Effector memory CD8-positive, alpha-beta T cell (primary cell): ENCODE results near the gene KIAA0825.

Experiments
- ATAC-seq: fragments of 150-1000 bp; cut with Tn5 transposase; replicated peaks from 2 replicates; pipeline ENCODE4 v1.10.0; 2021; ENCODE audit warnings: mild to moderate bottlenecking, moderate library complexity
- DNase-seq, 3 experiments: peaks; one replicate each; pipeline ENCODE4 v3.0.0; 2021
- H3K27ac Mint-ChIP-seq, 2 donors: one replicate each; pipeline ENCODE4 v1.8.0; 2022; ENCODE audit warnings: mild to moderate bottlenecking in 2 of 2, mixed read lengths in 2 of 2, moderate library complexity in 2 of 2
- H3K27me3 Mint-ChIP-seq, 2 donors: one replicate each; pipeline ENCODE4 v1.8.0; 2022; ENCODE audit warnings: mixed read lengths in 2 of 2
- H3K36me3 Mint-ChIP-seq: one replicate; pipeline ENCODE4 v1.8.0; 2022; ENCODE audit warnings: mild to moderate bottlenecking, moderate library complexity, mixed read lengths; ENCODE audit not compliant: insufficient read depth
- H3K4me1 Mint-ChIP-seq, 2 donors: one replicate each; pipeline ENCODE4 v1.8.0; 2022; ENCODE audit warnings: low read depth in 2 of 2, mixed read lengths in 2 of 2
- H3K4me3 Mint-ChIP-seq, 2 donors: one replicate each; pipeline ENCODE4 v1.8.0; 2022; ENCODE audit warnings: mild to moderate bottlenecking in 2 of 2, mixed read lengths in 2 of 2, moderate library complexity in 2 of 2
- H3K9me3 Mint-ChIP-seq, 2 donors: one replicate each; pipeline ENCODE4 v1.8.0; 2022; ENCODE audit warnings: mixed read lengths in 2 of 2

Gene KIAA0825

GRCh38 chr5:94517490-94518488, 100.6 kb downstream of the KIAA0825 start:
- H3K36me3 Mint-ChIP-seq: no peaks in the 10 kb centered on the region
- no peak for DNase-seq
- H3K27me3 Mint-ChIP-seq: no peaks in the 10 kb centered on the region
- no peak overlapping the region for H3K4me3 Mint-ChIP-seq
- H3K9me3 Mint-ChIP-seq: no peaks in the 10 kb centered on the region
- ATAC-seq: no peak
- no peaks in the 10 kb centered on the region for H3K4me1 Mint-ChIP-seq
- no peak overlapping the region for H3K27ac Mint-ChIP-seq

GRCh38 chr5:94516148-94516547, 102.3 kb downstream of the KIAA0825 start:
- Mint-ChIP-seq H3K36me3 (no peaks in the 10 kb centered on the region), H3K27ac (no peak overlapping the region), H3K27me3 (no peaks in the 10 kb centered on the region), H3K4me3 (no peak overlapping the region), H3K9me3 (no peaks in the 10 kb centered on the region), H3K4me1 (no peaks in the 10 kb centered on the region)
- no peak for DNase-seq
- no peak for ATAC-seq

- Mint-ChIP-seq H3K4me3 (no peak overlapping the region), H3K9me3 (no peaks in the 10 kb centered on the region), H3K27ac (no peak overlapping the region), H3K36me3 (no peaks in the 10 kb centered on the region), H3K27me3 (no peaks in the 10 kb centered on the region), H3K4me1 (no peaks in the 10 kb centered on the region)
- no peak for DNase-seq
- no peak for ATAC-seq
Observed at GRCh38 chr5:94508461-94509148, 109.8 kb downstream of the KIAA0825 start.

GRCh38 chr5:94505327-94506068, 112.9 kb downstream of the KIAA0825 start:
- no peak overlapping the region for H3K4me3 Mint-ChIP-seq
- no peaks in the 10 kb centered on the region for H3K36me3 Mint-ChIP-seq
- no peak overlapping the region for H3K27ac Mint-ChIP-seq
- H3K4me1 Mint-ChIP-seq: no peaks in the 10 kb centered on the region
- no peaks in the 10 kb centered on the region for H3K9me3 Mint-ChIP-seq
- ATAC-seq (no peak), DNase-seq (no peak)
- H3K27me3 Mint-ChIP-seq: no peaks in the 10 kb centered on the region

GRCh38 chr5:94503677-94504076, 114.7 kb downstream of the KIAA0825 start:
- Mint-ChIP-seq H3K36me3 (no peaks in the 10 kb centered on the region), H3K27ac (no peak overlapping the region), H3K27me3 (no peaks in the 10 kb centered on the region), H3K4me1 (no peaks in the 10 kb centered on the region), H3K4me3 (no peak overlapping the region), H3K9me3 (no peaks in the 10 kb centered on the region)
- DNase-seq (no peak), ATAC-seq (no peak)

GRCh38 chr5:94501365-94501764, 117.0 kb downstream of the KIAA0825 start:
- H3K36me3 Mint-ChIP-seq: no peaks in the 10 kb centered on the region
- H3K27me3 Mint-ChIP-seq: no peaks in the 10 kb centered on the region
- DNase-seq: no peak
- ATAC-seq: no peak
- no peaks in the 10 kb centered on the region for H3K4me1 Mint-ChIP-seq
- no peak overlapping the region for H3K4me3 Mint-ChIP-seq
- H3K27ac Mint-ChIP-seq: no peak overlapping the region
- H3K9me3 Mint-ChIP-seq: no peaks in the 10 kb centered on the region

- Mint-ChIP-seq H3K27me3 (no peaks in the 10 kb centered on the region), H3K4me3 (no peak overlapping the region), H3K9me3 (no peaks in the 10 kb centered on the region), H3K27ac (no peak overlapping the region), H3K4me1 (no peaks in the 10 kb centered on the region), H3K36me3 (no peaks in the 10 kb centered on the region)
- DNase-seq (no peak), ATAC-seq (no peak)
Observed at GRCh38 chr5:94499806-94500205, 118.6 kb downstream of the KIAA0825 start.

- H3K4me3 Mint-ChIP-seq: no peak overlapping the region
- H3K4me1 Mint-ChIP-seq: no peaks in the 10 kb centered on the region
- no peaks in the 10 kb centered on the region for H3K36me3 Mint-ChIP-seq
- ATAC-seq (no peak), DNase-seq (no peak)
- H3K9me3 Mint-ChIP-seq: no peaks in the 10 kb centered on the region
- no peak overlapping the region for H3K27ac Mint-ChIP-seq
- H3K27me3 Mint-ChIP-seq: no peaks in the 10 kb centered on the region
Observed at GRCh38 chr5:94498199-94498598, 120.2 kb downstream of the KIAA0825 start.

GRCh38 chr5:94485067-94485466, 133.3 kb downstream of the KIAA0825 start:
- Mint-ChIP-seq H3K27ac (no peak overlapping the region), H3K27me3 (no peaks in the 10 kb centered on the region), H3K4me1 (no peaks in the 10 kb centered on the region), H3K4me3 (no peak overlapping the region), H3K36me3 (peaks cover 4% of the 10 kb centered on the region), H3K9me3 (no peaks in the 10 kb centered on the region)
- no peak for DNase-seq
- no peak for ATAC-seq

GRCh38 chr5:94481059-94481458, 137.3 kb downstream of the KIAA0825 start:
- DNase-seq: no peak
- H3K9me3 Mint-ChIP-seq: no peaks in the 10 kb centered on the region
- H3K36me3 Mint-ChIP-seq: peaks cover 4% of the 10 kb centered on the region
- H3K4me3 Mint-ChIP-seq: no peak overlapping the region
- H3K4me1 Mint-ChIP-seq: no peaks in the 10 kb centered on the region
- no peak overlapping the region for H3K27ac Mint-ChIP-seq
- no peak for ATAC-seq
- H3K27me3 Mint-ChIP-seq: no peaks in the 10 kb centered on the region

- Mint-ChIP-seq H3K9me3 (no peaks in the 10 kb centered on the region), H3K4me3 (no peak overlapping the region), H3K4me1 (no peaks in the 10 kb centered on the region), H3K27ac (no peak overlapping the region), H3K36me3 (peaks cover 4% of the 10 kb centered on the region), H3K27me3 (no peaks in the 10 kb centered on the region)
- ATAC-seq: no peak
- no peak for DNase-seq
Observed at GRCh38 chr5:94480486-94480885, 137.9 kb downstream of the KIAA0825 start.

GRCh38 chr5:94473936-94474335, 144.5 kb downstream of the KIAA0825 start:
- DNase-seq (no peak), ATAC-seq (no peak)
- Mint-ChIP-seq H3K27ac (no peak overlapping the region), H3K4me3 (no peak overlapping the region), H3K36me3 (no peaks in the 10 kb centered on the region), H3K9me3 (no peaks in the 10 kb centered on the region), H3K27me3 (no peaks in the 10 kb centered on the region), H3K4me1 (no peaks in the 10 kb centered on the region)

GRCh38 chr5:94471521-94471920, 146.9 kb downstream of the KIAA0825 start:
- Mint-ChIP-seq H3K27me3 (no peaks in the 10 kb centered on the region), H3K9me3 (no peaks in the 10 kb centered on the region), H3K36me3 (no peaks in the 10 kb centered on the region), H3K27ac (no peak overlapping the region), H3K4me1 (no peaks in the 10 kb centered on the region), H3K4me3 (no peak overlapping the region)
- DNase-seq (no peak), ATAC-seq (no peak)
